RPMI7951 (cell line): ENCODE measurements around the gene ANGPTL2. TPM values are rescaled to one million over a fixed set of nuclear protein-coding genes. Genes with fewer than 3 reads are reported as not detected.
A peak's percentile ranks its signal among the peaks of the same experiment; 100 is the strongest.

Experiments
- DNase-seq: peaks from one replicate; pipeline ENCODE4 v3.0.0-alpha.2; 2012; ENCODE audit warnings: low read depth
- total RNA-seq: library from RNA; depleted of rRNA; stranded (reverse); fragments of >200 nt; shearing (Covaris generic); gene quantifications from 2 replicates; pipeline ENCODE4 v1.2.3, GENCODE V29; 2014

The ANGPTL2 gene
- total RNA-seq, 1 experiment from 2014 or later, result 47.8 TPM

GRCh38 chr9:127077644-127077946 is 44.8 kb downstream of the ANGPTL2 start:
- DNase-seq, result no peak

GRCh38 chr9:127076860-127077643 is 45.4 kb downstream of the ANGPTL2 start:
- peak; percentile 2 for DNase-seq

- no peak for DNase-seq
Observed at GRCh38 chr9:127075624-127076372, 46.6 kb downstream of the ANGPTL2 start.

- no peak for DNase-seq
Observed at GRCh38 chr9:127074561-127075548, 47.6 kb downstream of the ANGPTL2 start.

- no peak for DNase-seq
Observed at GRCh38 chr9:127067603-127068220, 54.7 kb downstream of the ANGPTL2 start.

- no peak for DNase-seq
Observed at GRCh38 chr9:127066851-127067136, 55.6 kb downstream of the ANGPTL2 start.

- no peak for DNase-seq
Observed at GRCh38 chr9:127066060-127066850, 56.2 kb downstream of the ANGPTL2 start.

GRCh38 chr9:127065592-127065991 is 56.8 kb downstream of the ANGPTL2 start:
- DNase-seq, result peak; percentile 40

GRCh38 chr9:127064335-127064734 is 58.1 kb downstream of the ANGPTL2 start:
- no peak for DNase-seq

GRCh38 chr9:127061411-127061810 is 61.0 kb downstream of the ANGPTL2 start:
- no peak for DNase-seq

GRCh38 chr9:127059765-127060361 is 62.6 kb downstream of the ANGPTL2 start:
- no peak for DNase-seq

- DNase-seq, result no peak
Observed at GRCh38 chr9:127059030-127059429, 63.4 kb downstream of the ANGPTL2 start.

GRCh38 chr9:127058645-127059021 is 63.8 kb downstream of the ANGPTL2 start:
- no peak for DNase-seq

GRCh38 chr9:127058011-127058644 is 64.3 kb downstream of the ANGPTL2 start:
- no peak for DNase-seq

- DNase-seq, result no peak
Observed at GRCh38 chr9:127056446-127056845, 66.0 kb downstream of the ANGPTL2 start.

- DNase-seq, result no peak
Observed at GRCh38 chr9:127055745-127056402, 66.6 kb downstream of the ANGPTL2 start.

- no peak for DNase-seq
Observed at GRCh38 chr9:127053960-127054359, 68.5 kb downstream of the ANGPTL2 start.

- DNase-seq, result no peak
Observed at GRCh38 chr9:127053057-127053821, 69.2 kb downstream of the ANGPTL2 start.
